PC-3 (cell line): ENCODE data around the gene CATSPERB.

ENCODE experiments used
- CTCF ChIP-seq: fragments of 300-600 bp; sonication (generic); conservative IDR thresholded peaks from 2 replicates; pipeline ENCODE4 v1.5.1; 2017; ENCODE audit warnings: antibody characterized with exemption, low read depth, mild to moderate bottlenecking, low read length
- EZH2 ChIP-seq: fragments of 300-600 bp; sonication (generic); IDR thresholded peaks from one replicate; pipeline ENCODE4 v1.6.1; 2017; ENCODE audit warnings: antibody characterized with exemption, mild to moderate bottlenecking, low read length; ENCODE audit not compliant: unreplicated experiment
- EZH2phosphoT487 ChIP-seq: fragments of 300-600 bp; sonication (generic); IDR thresholded peaks from 2 replicates; pipeline ENCODE4 v1.6.1; 2018; ENCODE audit warnings: mild to moderate bottlenecking, antibody characterized with exemption, low read length, borderline replicate concordance

GRCh38 chr14:91737619-91738018 lies 5.7 kb upstream of the CATSPERB start:
- TF ChIP-seq CTCF (no peak), EZH2phosphoT487 (no peak), EZH2 (no peak)
